Measurements from ENCODE around the gene NFATC3. TPM values are rescaled to one million over a fixed set of nuclear protein-coding genes. Genes with fewer than 3 reads are reported as not detected.
A peak's percentile ranks its signal among the peaks of the same experiment; 100 is the strongest.
"Not testable (repeated sequence)": the region's sequence is repeated elsewhere in the genome, so short reads cannot be mapped to it uniquely, and the experiment has no call there.

Gene NFATC3
- total and polyA plus RNA-seq, 8 donors, result 5.5 to 385 (median 20.6) TPM

GRCh38 chr16:68115851-68116250, 30.7 kb downstream of the NFATC3 start:
- no peak for DNase-seq
- Histone ChIP-seq H3K27ac (no peak overlapping the region), H3K36me3 (no peaks in the 10 kb centered on the region), H3K4me1 (peaks cover 0 to 29% (median 15%) of the 10 kb centered on the region in 4 donors), H3K27me3 (no peaks in the 10 kb centered on the region), H3K9me3 (peaks cover 0 to 3% (median 0%) of the 10 kb centered on the region in 4 donors), H3K4me3 (no peak overlapping the region)
- intact Hi-C loops (cut with DNase I; ENCODE audit: low total_unique reads), result no loop called here
- WGBS, 5 donors, result 56 to 67% (median 62%) methylated on average over 2 of the region's 2 CpGs
- no peak for TF ChIP-seq CTCF (IDR thresholded peaks at IDR 0.05)
- TF ChIP-seq EP300 (IDR thresholded peaks at IDR 0.05), result no peak
- no peak for TF ChIP-seq POLR2A (IDR thresholded peaks at IDR 0.05)
- no peak for TF ChIP-seq POLR2AphosphoS5 (IDR thresholded peaks at IDR 0.05)

DNA sequence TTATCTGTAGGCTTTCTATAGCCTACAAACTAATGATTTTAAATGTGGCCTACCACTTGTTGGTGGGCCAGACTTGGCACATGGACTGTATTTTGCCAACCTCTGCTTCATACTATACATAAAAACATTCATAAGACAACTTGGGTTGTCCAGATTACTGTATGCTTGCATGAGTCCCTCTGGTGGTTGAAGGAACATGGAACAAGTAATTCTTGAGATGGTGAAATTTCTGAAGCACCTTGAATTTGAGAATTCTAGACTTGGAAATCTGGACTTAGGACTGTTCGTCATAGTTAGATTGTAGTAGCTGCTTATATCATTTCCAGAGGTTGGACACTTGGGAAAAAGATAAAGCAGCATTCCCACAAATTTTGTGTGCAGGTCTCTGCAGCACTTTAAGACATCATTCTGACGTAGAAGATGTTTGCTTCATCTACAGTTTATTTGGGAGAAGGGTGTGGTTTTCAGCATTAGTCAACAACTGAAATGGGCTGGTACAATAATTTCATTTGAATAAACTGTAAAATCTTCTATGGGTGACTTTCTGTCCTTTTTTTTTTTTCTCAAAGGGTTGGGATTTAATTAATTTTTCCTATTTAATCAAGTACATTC, 31.2 kb downstream of the NFATC3 start:
- intact Hi-C loops (cut with DNase I; ENCODE audit: low total_unique reads), result no loop called here
- Histone ChIP-seq H3K27me3 (no peaks in the 10 kb centered on the region), H3K36me3 (no peaks in the 10 kb centered on the region), H3K9me3 (no peaks in the 10 kb centered on the region), H3K4me1 (peaks cover 0 to 29% (median 15%) of the 10 kb centered on the region in 4 donors), H3K27ac (no peak overlapping the region), H3K4me3 (no peak overlapping the region)
- WGBS, 5 donors, result 63 to 74% (median 69%) methylated on average over 2 of the region's 2 CpGs
- DNase-seq, result peak in 1 of 2 donors; percentile 44
- no peak for TF ChIP-seq EP300 (IDR thresholded peaks at IDR 0.05)
- no peak for TF ChIP-seq POLR2AphosphoS5 (IDR thresholded peaks at IDR 0.05)
- peak in 3 of 7 experiments; percentile 26 to 36 (median 30) for TF ChIP-seq CTCF (IDR thresholded peaks at IDR 0.05)
- TF ChIP-seq POLR2A (IDR thresholded peaks at IDR 0.05), result no peak

DNA sequence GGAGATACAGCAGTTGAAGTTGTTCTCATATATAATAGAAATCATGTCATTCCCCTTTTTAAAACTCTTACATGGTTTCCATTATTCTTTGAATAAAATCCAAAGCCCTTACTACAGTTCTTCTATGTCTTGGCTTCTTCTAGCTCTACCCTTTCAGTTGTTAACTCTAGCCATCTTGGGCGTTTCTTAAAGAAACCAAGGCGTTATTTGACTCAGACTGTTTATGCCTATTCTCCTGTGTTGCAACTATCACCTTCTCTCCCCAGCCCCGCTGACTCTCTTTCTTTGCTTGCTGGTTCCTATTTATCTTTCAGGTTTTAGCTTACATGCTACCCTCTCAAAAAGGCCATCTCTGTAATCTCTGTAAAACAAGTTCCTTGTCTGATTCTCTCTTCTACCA, 32.7 kb downstream of the NFATC3 start:
- Histone ChIP-seq H3K27ac (no peak overlapping the region), H3K4me1 (peaks cover 0 to 28% (median 15%) of the 10 kb centered on the region in 4 donors), H3K27me3 (no peaks in the 10 kb centered on the region), H3K36me3 (peaks cover 0 to 5% (median 0%) of the 10 kb centered on the region in 4 donors), H3K9me3 (no peaks in the 10 kb centered on the region), H3K4me3 (no peak overlapping the region)
- DNase-seq, result no peak
- intact Hi-C loops (cut with DNase I; ENCODE audit: low total_unique reads), result no loop called here
- WGBS, 5 donors, result 75 to 92% (median 81%) methylated on average over 3 of the region's 3 CpGs
- TF ChIP-seq CTCF (IDR thresholded peaks at IDR 0.05) (no peak), POLR2A (IDR thresholded peaks at IDR 0.05) (no peak), EP300 (IDR thresholded peaks at IDR 0.05) (no peak), POLR2AphosphoS5 (IDR thresholded peaks at IDR 0.05) (no peak)

DNA sequence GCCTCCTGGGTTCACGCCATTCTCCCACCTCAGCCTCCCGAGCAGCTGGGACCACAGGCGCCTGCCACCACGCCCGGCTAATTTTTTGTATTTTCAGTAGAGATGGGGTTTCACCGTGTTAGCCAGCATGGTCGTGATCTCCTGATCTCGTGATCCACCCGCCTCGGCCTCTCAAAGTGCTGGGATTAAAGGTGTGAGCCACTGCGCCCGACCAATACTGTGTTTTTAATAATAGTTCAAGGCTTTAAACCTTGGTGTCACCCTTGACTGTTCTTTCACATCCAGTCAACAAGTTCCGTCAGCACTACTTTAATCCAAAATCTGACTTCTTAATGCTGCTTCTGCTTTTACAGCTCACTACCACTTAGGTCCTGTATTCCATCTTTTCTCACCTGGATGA, 33.8 kb downstream of the NFATC3 start:
- DNase-seq; intact Hi-C loops (cut with DNase I; ENCODE audit: low total_unique reads); H3K4me3 ChIP-seq; H3K9me3 ChIP-seq; H3K27ac ChIP-seq; H3K36me3 ChIP-seq; H3K27me3 ChIP-seq: not testable (repeated sequence)
- peaks cover 0 to 20% (median 15%) of the 10 kb centered on the region in 4 donors for H3K4me1 ChIP-seq
- WGBS, 5 donors, result 89 to 92% (median 92%) methylated on average over 13 of the region's 13 CpGs

GRCh38 chr16:68120496-68120895, 35.3 kb downstream of the NFATC3 start:
- H3K36me3 ChIP-seq; H3K9me3 ChIP-seq; H3K4me3 ChIP-seq; intact Hi-C loops (cut with DNase I; ENCODE audit: low total_unique reads); DNase-seq; H3K27ac ChIP-seq; H3K27me3 ChIP-seq: not testable (repeated sequence)
- peaks cover 0 to 18% (median 13%) of the 10 kb centered on the region in 4 donors for H3K4me1 ChIP-seq
- WGBS, 5 donors, result 91 to 97% (median 95%) methylated on average over 5 of the region's 5 CpGs
